GM18517 (cell line): ENCODE measurements around the gene XXYLT1.
"Not testable (repeated sequence)": the region's sequence is repeated elsewhere in the genome, so short reads cannot be mapped to it uniquely, and the experiment has no call there.

Experiments used
- ATAC-seq: cut with Tn5 transposase; IDR thresholded peaks from one replicate; pipeline ENCODE4 v1.9.1; 2021; ENCODE audit warnings: mild to moderate bottlenecking, moderate library complexity; ENCODE audit not compliant: unreplicated experiment

XXYLT1 gene

GRCh38 chr3:195270817-195271409 lies at the start of gene XXYLT1:
TSS of gene XXYLT1 (minus strand) at chr3:195271159. CDS start at chr3:195271058, 101 bp downstream.
- peak; percentile 66 for ATAC-seq

- no peak for ATAC-seq
These were observed 48.1 kb upstream of the XXYLT1 start for GRCh38 chr3:195319060-195319459.

- no peak for ATAC-seq
These were observed 41.8 kb upstream of the XXYLT1 start for GRCh38 chr3:195312714-195313113.

- no peak for ATAC-seq
These were observed 36.8 kb upstream of the XXYLT1 start for GRCh38 chr3:195307711-195308110.

- ATAC-seq: no peak
These were observed 35.4 kb upstream of the XXYLT1 start for GRCh38 chr3:195306369-195306768.

- no peak for ATAC-seq
These were observed 31.5 kb upstream of the XXYLT1 start for GRCh38 chr3:195302431-195302830.

- ATAC-seq: peak; percentile 67
These were observed 26.5 kb upstream of the XXYLT1 start for GRCh38 chr3:195297446-195297845.

GRCh38 chr3:195296662-195297061 lies 25.7 kb upstream of the XXYLT1 start:
- ATAC-seq: no peak

GRCh38 chr3:195291121-195291520 lies 20.2 kb upstream of the XXYLT1 start:
- ATAC-seq: no peak

- ATAC-seq: not testable (repeated sequence)
These were observed 19.7 kb upstream of the XXYLT1 start for GRCh38 chr3:195290643-195291042.

GRCh38 chr3:195286115-195286872 lies 15.3 kb upstream of the XXYLT1 start:
- ATAC-seq: no peak

- ATAC-seq: no peak
These were observed 14.4 kb upstream of the XXYLT1 start for GRCh38 chr3:195285372-195285771.

- no peak for ATAC-seq
These were observed 13.9 kb upstream of the XXYLT1 start for GRCh38 chr3:195284842-195285241.

GRCh38 chr3:195282961-195283360 lies 12.0 kb upstream of the XXYLT1 start:
- no peak for ATAC-seq

GRCh38 chr3:195274259-195274966 lies 3.5 kb upstream of the XXYLT1 start:
- ATAC-seq: no peak

- peak; percentile 69 for ATAC-seq
These were observed 668 bp upstream of the XXYLT1 start for GRCh38 chr3:195271410-195272243.

GRCh38 chr3:195270079-195270816 lies 711 bp downstream of the XXYLT1 start:
- ATAC-seq: no peak

GRCh38 chr3:195269375-195270078 lies 1.4 kb downstream of the XXYLT1 start:
- no peak for ATAC-seq

GRCh38 chr3:195268576-195269309 lies 2.2 kb downstream of the XXYLT1 start:
- ATAC-seq: no peak
